A204.1 (cell line): ENCODE data around the gene DCHS1.

Source experiments
- FAIRE-seq: peaks from 2 replicates; lab custom pipeline; 2012; peaks lifted over from hg19 to GRCh38; lab: Jason Lieb, UNC

The DCHS1 gene

GRCh38 chr11:6646918-6647679 lies 8.5 kb downstream of the DCHS1 start:
- no peak for FAIRE-seq

GRCh38 chr11:6646576-6646917 lies 9.1 kb downstream of the DCHS1 start:
- no peak for FAIRE-seq

- FAIRE-seq, result no peak
These were observed 9.5 kb downstream of the DCHS1 start for GRCh38 chr11:6646071-6646470.

- no peak for FAIRE-seq
These were observed 12.7 kb downstream of the DCHS1 start for GRCh38 chr11:6642957-6643356.

GRCh38 chr11:6640985-6641701 lies 14.5 kb downstream of the DCHS1 start:
- FAIRE-seq, result no peak

- FAIRE-seq, result no peak
These were observed 15.3 kb downstream of the DCHS1 start for GRCh38 chr11:6640036-6640984.

GRCh38 chr11:6638429-6638828 lies 17.2 kb downstream of the DCHS1 start:
- FAIRE-seq, result no peak

- no peak for FAIRE-seq
These were observed 17.7 kb downstream of the DCHS1 start for GRCh38 chr11:6637871-6638270.

- FAIRE-seq, result no peak
These were observed 19.1 kb downstream of the DCHS1 start for GRCh38 chr11:6636480-6636879.

GRCh38 chr11:6635082-6635932 lies 20.3 kb downstream of the DCHS1 start:
- FAIRE-seq, result no peak

- no peak for FAIRE-seq
These were observed 21.1 kb downstream of the DCHS1 start for GRCh38 chr11:6634534-6634933.

- no peak for FAIRE-seq
These were observed 21.9 kb downstream of the DCHS1 start for GRCh38 chr11:6633422-6634408.

GRCh38 chr11:6632116-6633073 lies 23.2 kb downstream of the DCHS1 start:
- FAIRE-seq, result no peak

- FAIRE-seq, result no peak
These were observed 24.2 kb downstream of the DCHS1 start for GRCh38 chr11:6631361-6631890.

GRCh38 chr11:6630632-6631291 lies 24.8 kb downstream of the DCHS1 start:
- no peak for FAIRE-seq

GRCh38 chr11:6629892-6630631 lies 25.5 kb downstream of the DCHS1 start:
- FAIRE-seq, result no peak

GRCh38 chr11:6629573-6629891 lies 26.1 kb downstream of the DCHS1 start:
- no peak for FAIRE-seq

- no peak for FAIRE-seq
These were observed 27.1 kb downstream of the DCHS1 start for GRCh38 chr11:6628526-6628925.
